Osteocyte (in vitro differentiated cells): ENCODE measurements around the gene GREB1. TPM values are rescaled to one million over a fixed set of nuclear protein-coding genes. Genes with fewer than 3 reads are reported as not detected.

Source experiments
- DNase-seq: peaks from one replicate; pipeline ENCODE4 v3.0.0; 2021; ENCODE audit warnings: mixed read lengths; ENCODE audit not compliant: unreplicated experiment; ENCODE audit errors: extremely low spot score
- H3K27ac Mint-ChIP-seq: one replicate; pipeline ENCODE4 v1.8.0; 2021; ENCODE audit warnings: mild to moderate bottlenecking, mixed read lengths; ENCODE audit not compliant: unreplicated experiment
- H3K27me3 Mint-ChIP-seq: one replicate; pipeline ENCODE4 v1.8.0; 2021; ENCODE audit warnings: mixed read lengths; ENCODE audit not compliant: unreplicated experiment
- H3K36me3 Mint-ChIP-seq: one replicate; pipeline ENCODE4 v1.8.0; 2021; ENCODE audit warnings: mixed read lengths; ENCODE audit not compliant: unreplicated experiment
- H3K4me1 Mint-ChIP-seq: one replicate; pipeline ENCODE4 v1.8.0; 2021; ENCODE audit warnings: mixed read lengths; ENCODE audit not compliant: unreplicated experiment
- H3K4me3 Mint-ChIP-seq: one replicate; pipeline ENCODE4 v1.8.0; 2021; ENCODE audit warnings: mild to moderate bottlenecking, moderate library complexity, mixed read lengths; ENCODE audit not compliant: unreplicated experiment
- H3K9me3 Mint-ChIP-seq: one replicate; pipeline ENCODE4 v1.8.0; 2021; ENCODE audit warnings: mixed read lengths; ENCODE audit not compliant: unreplicated experiment
- CTCF ChIP-seq: fragments of 200-600 bp; sonication (generic); IDR thresholded peaks from 2 replicates; pipeline ENCODE4 v1.5.0; 2021; ENCODE audit warnings: antibody characterized with exemption, mild to moderate bottlenecking, moderate library complexity
- total RNA-seq: library from RNA; stranded (reverse); gene quantifications from 2 replicates; pipeline ENCODE4 v1.2.1, GENCODE V29; 2021

GREB1 gene
- total RNA-seq, 1 donor from 2014 or later: 0.54 TPM

- DNase-seq: peak; percentile 70
- Mint-ChIP-seq H3K4me1 (peaks cover 10% of the 10 kb centered on the region), H3K27ac (no peak overlapping the region), H3K27me3 (peaks cover 42% of the 10 kb centered on the region), H3K36me3 (no peaks in the 10 kb centered on the region), H3K4me3 (no peak overlapping the region), H3K9me3 (peaks cover 8% of the 10 kb centered on the region)
- no peak for TF ChIP-seq CTCF
These were observed 35.3 kb upstream of the GREB1 start for GRCh38 chr2:11498543-11499034.

GRCh38 chr2:11499081-11499743 is 34.6 kb upstream of the GREB1 start:
- Mint-ChIP-seq H3K36me3 (no peaks in the 10 kb centered on the region), H3K4me1 (peaks cover 10% of the 10 kb centered on the region), H3K4me3 (no peak overlapping the region), H3K27ac (no peak overlapping the region), H3K9me3 (peaks cover 8% of the 10 kb centered on the region), H3K27me3 (peaks cover 35% of the 10 kb centered on the region)
- DNase-seq: no peak
- TF ChIP-seq CTCF: no peak

- Mint-ChIP-seq H3K27ac (no peak overlapping the region), H3K36me3 (no peaks in the 10 kb centered on the region)
These were observed 33.0 kb upstream of the GREB1 start for GRCh38 chr2:11500702-11501303.

GRCh38 chr2:11502740-11503292 is 31.0 kb upstream of the GREB1 start:
- no peak overlapping the region for H3K4me3 Mint-ChIP-seq
- TF ChIP-seq CTCF: no peak
- H3K4me1 Mint-ChIP-seq: peaks cover 10% of the 10 kb centered on the region
- no peak overlapping the region for H3K27ac Mint-ChIP-seq
- no peaks in the 10 kb centered on the region for H3K36me3 Mint-ChIP-seq
- H3K27me3 Mint-ChIP-seq: peaks cover 14% of the 10 kb centered on the region
- DNase-seq: no peak
- peaks cover 8% of the 10 kb centered on the region for H3K9me3 Mint-ChIP-seq

More at GRCh38 chr2:11500702-11501303, 33.0 kb upstream of the GREB1 start:
- no peak for TF ChIP-seq CTCF
- peaks cover 10% of the 10 kb centered on the region for H3K4me1 Mint-ChIP-seq
- H3K4me3 Mint-ChIP-seq: no peak overlapping the region
- peaks cover 8% of the 10 kb centered on the region for H3K9me3 Mint-ChIP-seq
- no peak for DNase-seq
- H3K27me3 Mint-ChIP-seq: peaks cover 22% of the 10 kb centered on the region

GRCh38 chr2:11503354-11503927 is 30.4 kb upstream of the GREB1 start:
- DNase-seq: no peak
- H3K27ac Mint-ChIP-seq: no peak overlapping the region
- no peak overlapping the region for H3K4me3 Mint-ChIP-seq
- H3K9me3 Mint-ChIP-seq: peaks cover 8% of the 10 kb centered on the region
- H3K27me3 Mint-ChIP-seq: peaks cover 11% of the 10 kb centered on the region
- no peaks in the 10 kb centered on the region for H3K36me3 Mint-ChIP-seq
- H3K4me1 Mint-ChIP-seq: peaks cover 6% of the 10 kb centered on the region
- TF ChIP-seq CTCF: no peak
